ENCODE measurements around the gene DCBLD1. TPM values are rescaled to one million over a fixed set of nuclear protein-coding genes. Genes with fewer than 3 reads are reported as not detected.

The DCBLD1 gene
- polyA plus RNA-seq, 3 donors, result 2.9 to 3.3 (median 3.1) TPM

DNA sequence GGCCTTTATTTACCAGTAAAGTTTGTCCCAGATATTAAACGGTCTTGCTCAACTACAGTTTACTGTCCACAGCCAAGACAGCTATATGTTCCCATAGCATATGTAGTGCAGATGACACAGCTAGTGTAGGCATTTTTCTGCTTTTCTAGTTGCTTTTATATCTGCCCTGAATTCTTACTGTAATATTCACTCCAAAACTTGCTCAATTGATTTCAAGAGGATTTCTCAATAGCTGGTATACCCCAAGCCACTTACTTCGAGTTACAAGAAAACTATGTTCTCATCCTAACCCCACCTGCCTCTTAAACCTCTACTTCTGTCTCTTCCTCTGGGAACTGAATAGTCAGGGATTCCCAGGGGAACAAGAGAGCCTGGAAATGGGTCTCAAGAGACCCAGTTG, 37.9 kb upstream of the DCBLD1 start:
- no peak overlapping the region for H3K4me3 ChIP-seq (replicated peaks in 1 of 3; ENCODE audit: low read depth in 2 of 3, low read length in 3 of 3)
- H3K27ac ChIP-seq (ENCODE audit: low read depth in 1 of 2, low read length in 2 of 2), result no peak overlapping the region
- H3K27me3 ChIP-seq (ENCODE audit: control insufficient read depth in 2 of 2, insufficient read depth in 2 of 2, low read length in 2 of 2), result peaks cover 5% of the 10 kb centered on the region in 2 donors
- H3K9ac ChIP-seq (ENCODE audit: insufficient read depth, low read length, poor library complexity, severe bottlenecking), result no peak overlapping the region
- intact Hi-C loops (cut with micrococcal nuclease), result loop anchor here in 1 of 2 donors (10.0 kb wide), 1 partner anchor 1140 kb away; no protein-coding TSS in a partner anchor
- H3K4me2 ChIP-seq (replicated peaks; ENCODE audit: extremely low read depth, low read length, poor library complexity, severe bottlenecking), result no peak overlapping the region
- H3K27ac Mint-ChIP-seq, result no peak overlapping the region
- no peaks in the 10 kb centered on the region for H3K36me3 ChIP-seq (replicated peaks in 1 of 2; ENCODE audit: control insufficient read depth in 1 of 2, insufficient read depth in 2 of 2, low read length in 2 of 2)
- H3K9me3 ChIP-seq (replicated peaks in 1 of 2; ENCODE audit: control insufficient read depth in 1 of 2, insufficient read depth in 1 of 2, low read length in 2 of 2), result no peaks in the 10 kb centered on the region
- H3K9me3 Mint-ChIP-seq, result peaks cover 0 to 5% (median 0%) of the 10 kb centered on the region in 7 donors
- H4K20me1 ChIP-seq (ENCODE audit: insufficient read depth, low read length), result no peaks in the 10 kb centered on the region
- H3K4me1 ChIP-seq (ENCODE audit: control insufficient read depth in 1 of 2, insufficient read depth in 2 of 2, low read length in 2 of 2), result no peaks in the 10 kb centered on the region
- TF ChIP-seq, protein P1, sequence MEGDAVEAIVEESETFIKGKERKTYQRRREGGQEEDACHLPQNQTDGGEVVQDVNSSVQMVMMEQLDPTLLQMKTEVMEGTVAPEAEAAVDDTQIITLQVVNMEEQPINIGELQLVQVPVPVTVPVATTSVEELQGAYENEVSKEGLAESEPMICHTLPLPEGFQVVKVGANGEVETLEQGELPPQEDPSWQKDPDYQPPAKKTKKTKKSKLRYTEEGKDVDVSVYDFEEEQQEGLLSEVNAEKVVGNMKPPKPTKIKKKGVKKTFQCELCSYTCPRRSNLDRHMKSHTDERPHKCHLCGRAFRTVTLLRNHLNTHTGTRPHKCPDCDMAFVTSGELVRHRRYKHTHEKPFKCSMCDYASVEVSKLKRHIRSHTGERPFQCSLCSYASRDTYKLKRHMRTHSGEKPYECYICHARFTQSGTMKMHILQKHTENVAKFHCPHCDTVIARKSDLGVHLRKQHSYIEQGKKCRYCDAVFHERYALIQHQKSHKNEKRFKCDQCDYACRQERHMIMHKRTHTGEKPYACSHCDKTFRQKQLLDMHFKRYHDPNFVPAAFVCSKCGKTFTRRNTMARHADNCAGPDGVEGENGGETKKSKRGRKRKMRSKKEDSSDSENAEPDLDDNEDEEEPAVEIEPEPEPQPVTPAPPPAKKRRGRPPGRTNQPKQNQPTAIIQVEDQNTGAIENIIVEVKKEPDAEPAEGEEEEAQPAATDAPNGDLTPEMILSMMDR (IDR thresholded peaks at IDR 0.05), result no peak
- no peak overlapping the region for H3K4me3 Mint-ChIP-seq
- H3K36me3 Mint-ChIP-seq, result no peaks in the 10 kb centered on the region
- no peak for DNase-seq
- no peak overlapping the region for H2AFZ ChIP-seq (ENCODE audit: insufficient read depth, low read depth, low read length, poor library complexity, severe bottlenecking)
- H3K4me1 Mint-ChIP-seq, result peaks cover 9% of the 10 kb centered on the region
- no peaks in the 10 kb centered on the region for H3K79me2 ChIP-seq (ENCODE audit: insufficient read depth, low read length)
- WGBS (ENCODE audit: insufficient coverage), result no CpG with 5 or more reads among the region's 2 CpGs
- H3K27me3 Mint-ChIP-seq (ENCODE audit: low read depth in 3 of 3), result peaks cover 15 to 28% (median 16%) of the 10 kb centered on the region in 3 donors

DNA sequence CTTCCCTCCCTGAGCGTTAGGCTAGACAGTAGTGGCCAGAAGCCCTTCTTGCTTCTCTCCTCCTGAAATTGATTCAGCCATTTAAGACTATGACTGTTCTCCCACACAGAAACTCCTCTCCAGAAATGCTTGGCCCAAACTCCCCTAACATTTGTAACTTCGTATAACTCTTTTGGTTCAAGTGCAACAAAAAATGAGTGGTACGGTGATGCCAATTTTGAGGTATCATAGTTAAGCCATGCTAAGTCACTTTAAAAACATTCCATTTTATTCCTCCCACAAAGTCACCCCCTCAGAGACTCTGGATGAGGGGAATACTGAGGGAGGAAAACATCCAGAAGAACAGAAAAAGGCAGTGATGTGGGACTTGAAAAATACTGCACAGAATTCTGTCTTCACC, 35.6 kb upstream of the DCBLD1 start:
- peaks cover 13% of the 10 kb centered on the region for H3K4me1 Mint-ChIP-seq
- intact Hi-C loops (cut with micrococcal nuclease), result loop anchor here (5.0 to 10.0 kb wide), 2 partner anchors 110 to 1138 kb away; no protein-coding TSS in a partner anchor
- no peak overlapping the region for H3K4me3 Mint-ChIP-seq
- no peaks in the 10 kb centered on the region for H3K79me2 ChIP-seq (ENCODE audit: insufficient read depth, low read length)
- H3K9me3 Mint-ChIP-seq, result peaks cover 0 to 2% (median 0%) of the 10 kb centered on the region in 7 donors
- H3K4me3 ChIP-seq (replicated peaks in 1 of 3; ENCODE audit: low read depth in 2 of 3, low read length in 3 of 3), result no peak overlapping the region
- 67% methylated on average over 1 of the region's 3 CpGs for WGBS (ENCODE audit: insufficient coverage)
- no peaks in the 10 kb centered on the region for H3K36me3 Mint-ChIP-seq
- H3K4me2 ChIP-seq (replicated peaks; ENCODE audit: extremely low read depth, low read length, poor library complexity, severe bottlenecking), result no peak overlapping the region
- H4K20me1 ChIP-seq (ENCODE audit: insufficient read depth, low read length), result no peaks in the 10 kb centered on the region
- H3K27me3 Mint-ChIP-seq (ENCODE audit: low read depth in 3 of 3), result peaks cover 15 to 30% (median 16%) of the 10 kb centered on the region in 3 donors
- no peak for DNase-seq
- TF ChIP-seq, protein P1 (IDR thresholded peaks at IDR 0.05), result no peak
- no peaks in the 10 kb centered on the region for H3K9me3 ChIP-seq (replicated peaks in 1 of 2; ENCODE audit: control insufficient read depth in 1 of 2, insufficient read depth in 1 of 2, low read length in 2 of 2)
- no peak overlapping the region for H3K27ac Mint-ChIP-seq
- no peak overlapping the region for H3K27ac ChIP-seq (ENCODE audit: low read depth in 1 of 2, low read length in 2 of 2)
- H3K36me3 ChIP-seq (replicated peaks in 1 of 2; ENCODE audit: control insufficient read depth in 1 of 2, insufficient read depth in 2 of 2, low read length in 2 of 2), result no peaks in the 10 kb centered on the region
- peaks cover 5% of the 10 kb centered on the region in 2 donors for H3K27me3 ChIP-seq (ENCODE audit: control insufficient read depth in 2 of 2, insufficient read depth in 2 of 2, low read length in 2 of 2)
- H3K4me1 ChIP-seq (ENCODE audit: control insufficient read depth in 1 of 2, insufficient read depth in 2 of 2, low read length in 2 of 2), result peaks cover 4 to 5% of the 10 kb centered on the region in 2 donors
- H2AFZ ChIP-seq (ENCODE audit: insufficient read depth, low read depth, low read length, poor library complexity, severe bottlenecking), result no peak overlapping the region
- H3K9ac ChIP-seq (ENCODE audit: insufficient read depth, low read length, poor library complexity, severe bottlenecking), result no peak overlapping the region

Measured in CD14-positive monocyte (primary cell).